Mesenchymal stem cell (in vitro differentiated cells and primary cell): ENCODE data around the gene DHX16.

Source experiments
- DNase-seq: peaks from one replicate; pipeline ENCODE4 v3.0.0-alpha.2; 2013
- H2AFZ ChIP-seq: one replicate; pipeline ENCODE4 v1.6.1; 2013; ENCODE audit warnings: low read depth, mild to moderate bottlenecking, control low read depth, inconsistent platforms, low read length, moderate library complexity
- H2AK5ac ChIP-seq: 2 replicates; pipeline ENCODE4 v1.6.1; 2013; ENCODE audit warnings: low read length, moderate library complexity, mild to moderate bottlenecking, inconsistent platforms; ENCODE audit not compliant: severe bottlenecking
- H2BK120ac ChIP-seq: one replicate; pipeline ENCODE4 v1.6.1; 2013; ENCODE audit warnings: low read depth, mild to moderate bottlenecking, inconsistent platforms, low read length, moderate library complexity
- H2BK12ac ChIP-seq, 2 experiments: one replicate each; pipeline ENCODE4 v1.6.1; 2013; ENCODE audit warnings: inconsistent platforms in 2 of 2, low read length in 2 of 2, mild to moderate bottlenecking in 2 of 2, moderate library complexity in 2 of 2, control low read depth in 1 of 2
- H2BK15ac ChIP-seq: one replicate; pipeline ENCODE4 v1.6.1; 2013; ENCODE audit warnings: mild to moderate bottlenecking, low read depth, inconsistent platforms; ENCODE audit not compliant: poor library complexity, severe bottlenecking
- H2BK5ac ChIP-seq: 2 replicates; pipeline ENCODE4 v1.6.1; 2013; ENCODE audit warnings: low read depth, mild to moderate bottlenecking, low read length, control low read depth, inconsistent platforms; ENCODE audit not compliant: poor library complexity, severe bottlenecking
- H3K14ac ChIP-seq, 2 experiments: one replicate each; pipeline ENCODE4 v1.6.1; 2013; ENCODE audit warnings: inconsistent platforms in 2 of 2, low read length in 2 of 2, control low read depth in 1 of 2, mild to moderate bottlenecking in 1 of 2, moderate library complexity in 1 of 2
- H3K18ac ChIP-seq, 2 experiments: one replicate each; pipeline ENCODE4 v1.6.1; 2013; ENCODE audit warnings: inconsistent platforms in 2 of 2, low read length in 2 of 2, control low read depth in 1 of 2, low read depth in 1 of 2, mild to moderate bottlenecking in 1 of 2
- H3K23ac ChIP-seq, 2 experiments: one replicate each; pipeline ENCODE4 v1.6.1; 2013; ENCODE audit warnings: inconsistent platforms in 2 of 2, low read length in 2 of 2, mild to moderate bottlenecking in 2 of 2, moderate library complexity in 2 of 2, control low read depth in 1 of 2
- H3K27ac ChIP-seq: 2 replicates; pipeline ENCODE4 v1.5.1; 2013; ENCODE audit warnings: mild to moderate bottlenecking, moderate library complexity, low read length, control low read depth, inconsistent platforms; ENCODE audit not compliant: poor library complexity, severe bottlenecking
- H3K27me3 ChIP-seq, 2 experiments: 2 replicates each; pipeline versions ENCODE4 v1.6.1 to v1.7.0; 2013; ENCODE audit warnings: low read length in 2 of 2, mild to moderate bottlenecking in 2 of 2, moderate library complexity in 2 of 2, control low read depth in 1 of 2, inconsistent platforms in 1 of 2; ENCODE audit not compliant: control insufficient read depth in 1 of 2, insufficient read depth in 1 of 2
- H3K36me3 ChIP-seq, 2 experiments: 2 replicates each; pipeline versions ENCODE4 v1.6.1 to v1.7.0; 2013; ENCODE audit warnings: low read length in 2 of 2, control low read depth in 1 of 2, inconsistent platforms in 1 of 2, low read depth in 1 of 2, mild to moderate bottlenecking in 1 of 2; ENCODE audit not compliant: insufficient read depth in 2 of 2, control insufficient read depth in 1 of 2
- H3K4ac ChIP-seq, 2 experiments: one replicate each; pipeline ENCODE4 v1.6.1; 2013; ENCODE audit warnings: inconsistent platforms in 2 of 2, low read length in 2 of 2, mild to moderate bottlenecking in 2 of 2, moderate library complexity in 2 of 2, control low read depth in 1 of 2, low read depth in 1 of 2
- H3K4me1 ChIP-seq: 2 replicates; pipeline ENCODE4 v1.6.1; 2013; ENCODE audit warnings: low read depth, low read length, control low read depth; ENCODE audit not compliant: control insufficient read depth, insufficient read depth
- H3K4me2 ChIP-seq: 2 replicates; pipeline ENCODE4 v1.6.1; 2013; ENCODE audit warnings: low read length, mild to moderate bottlenecking, inconsistent platforms; ENCODE audit not compliant: poor library complexity, severe bottlenecking
- H3K4me3 ChIP-seq, 2 experiments: 2 replicates each; pipeline versions ENCODE4 v1.5.1 to v1.7.0; 2013; ENCODE audit warnings: low read length in 2 of 2, mild to moderate bottlenecking in 2 of 2, control low read depth in 1 of 2, low read depth in 1 of 2; ENCODE audit not compliant: insufficient read depth in 1 of 2
- H3K79me1 ChIP-seq: replicated peaks from 2 replicates; pipeline ENCODE4 v1.6.1; 2013; ENCODE audit warnings: mild to moderate bottlenecking, control low read depth, low read length, inconsistent platforms; ENCODE audit not compliant: poor library complexity, severe bottlenecking
- H3K9ac ChIP-seq: 2 replicates; pipeline ENCODE4 v1.7.0; 2013; ENCODE audit warnings: mild to moderate bottlenecking, low read length, moderate library complexity
- H3K9me3 ChIP-seq: 2 replicates; pipeline ENCODE4 v1.7.0; 2013; ENCODE audit warnings: mild to moderate bottlenecking, low read length; ENCODE audit not compliant: control insufficient read depth
- H4K8ac ChIP-seq: one replicate; pipeline ENCODE4 v1.6.1; 2013; ENCODE audit warnings: inconsistent platforms, mild to moderate bottlenecking, low read length, moderate library complexity
- H4K91ac ChIP-seq: one replicate; pipeline ENCODE4 v1.6.1; 2013; ENCODE audit warnings: mild to moderate bottlenecking, low read length, inconsistent platforms
- WGBS: methylation state at CpG from one replicate; pipeline ENCODE4 v1.1.7; 2013; ENCODE audit warnings: mixed read lengths; 5-methylcytosine and 5-hydroxymethylcytosine counted together

Gene DHX16

GRCh38 chr6:30614843-30615218, 58.0 kb downstream of the DHX16 start:
- Histone ChIP-seq H2AK5ac (no peak overlapping the region), H3K4me2 (peak overlapping the region; percentile 72), H3K27ac (peak overlapping the region; percentile 97), H4K91ac (no peak overlapping the region), H3K9ac (peak overlapping the region; percentile 100), H3K4me3 (peak overlapping the region in 1 of 2 experiments; percentile 97), H3K36me3 (peaks cover 7 to 37% of the 10 kb centered on the region in 2 experiments), H2BK120ac (no peak overlapping the region), H2BK5ac (no peak overlapping the region), H3K27me3 (no peaks in the 10 kb centered on the region), H3K18ac (no peak overlapping the region), H2BK12ac (no peak overlapping the region), H3K9me3 (no peaks in the 10 kb centered on the region), H3K79me1 (peaks cover 7% of the 10 kb centered on the region), H3K4me1 (peaks cover 7% of the 10 kb centered on the region), H4K8ac (no peak overlapping the region), H3K23ac (no peak overlapping the region), H2BK15ac (no peak overlapping the region), H3K4ac (no peak overlapping the region), H3K14ac (no peak overlapping the region), H2AFZ (no peak overlapping the region)
- WGBS, result no CpG with 5 or more reads among the region's 6 CpGs
- peak; percentile 98 for DNase-seq

GRCh38 chr6:30614044-30614842, 58.6 kb downstream of the DHX16 start:
- no peak overlapping the region for H2BK120ac ChIP-seq
- H3K14ac ChIP-seq, result no peak overlapping the region
- H3K4me2 ChIP-seq, result peak overlapping the region; percentile 72
- H3K4me1 ChIP-seq, result peaks cover 7% of the 10 kb centered on the region
- H3K4ac ChIP-seq, result no peak overlapping the region
- peak overlapping the region in 1 of 2 experiments; percentile 73 for H3K18ac ChIP-seq
- H3K9me3 ChIP-seq, result no peaks in the 10 kb centered on the region
- peak overlapping the region; percentile 100 for H3K9ac ChIP-seq
- DNase-seq, result no peak
- no peaks in the 10 kb centered on the region for H3K27me3 ChIP-seq
- H4K8ac ChIP-seq, result peak overlapping the region; percentile 36
- no peak overlapping the region for H4K91ac ChIP-seq
- peaks cover 1% of the 10 kb centered on the region for H3K79me1 ChIP-seq
- H2BK12ac ChIP-seq, result no peak overlapping the region
- H3K4me3 ChIP-seq, result peak overlapping the region in 1 of 2 experiments; percentile 97
- no peak overlapping the region for H3K23ac ChIP-seq
- no peak overlapping the region for H2BK15ac ChIP-seq
- peak overlapping the region; percentile 74 for H2AK5ac ChIP-seq
- H3K27ac ChIP-seq, result peak overlapping the region; percentile 97
- WGBS, result 76% methylated on average over 7 of the region's 8 CpGs
- peaks cover 4 to 37% of the 10 kb centered on the region in 2 experiments for H3K36me3 ChIP-seq
- H2BK5ac ChIP-seq, result peak overlapping the region; percentile 63
- no peak overlapping the region for H2AFZ ChIP-seq

- H2AFZ ChIP-seq, result no peak overlapping the region
- H3K9me3 ChIP-seq, result no peaks in the 10 kb centered on the region
- H3K36me3 ChIP-seq, result peaks cover 9 to 43% of the 10 kb centered on the region in 2 experiments
- H3K27ac ChIP-seq, result peak overlapping the region; percentile 97
- peak overlapping the region; percentile 100 for H3K9ac ChIP-seq
- no peak overlapping the region for H2BK5ac ChIP-seq
- H3K18ac ChIP-seq, result no peak overlapping the region
- peaks cover 9% of the 10 kb centered on the region for H3K79me1 ChIP-seq
- H3K27me3 ChIP-seq, result no peaks in the 10 kb centered on the region
- no peak overlapping the region for H3K4ac ChIP-seq
- no peak overlapping the region for H2AK5ac ChIP-seq
- H3K14ac ChIP-seq, result no peak overlapping the region
- DNase-seq, result peak; percentile 36
- peaks cover 7% of the 10 kb centered on the region for H3K4me1 ChIP-seq
- no peak overlapping the region for H3K4me2 ChIP-seq
- no peak overlapping the region for H2BK120ac ChIP-seq
- H3K23ac ChIP-seq, result no peak overlapping the region
- H4K8ac ChIP-seq, result no peak overlapping the region
- H4K91ac ChIP-seq, result no peak overlapping the region
- H2BK12ac ChIP-seq, result no peak overlapping the region
- peak overlapping the region in 1 of 2 experiments; percentile 97 for H3K4me3 ChIP-seq
- H2BK15ac ChIP-seq, result no peak overlapping the region
These were observed 59.4 kb downstream of the DHX16 start for GRCh38 chr6:30613251-30614043.

- H2BK12ac ChIP-seq, result no peak overlapping the region
- no peaks in the 10 kb centered on the region for H3K9me3 ChIP-seq
- H3K27me3 ChIP-seq, result no peaks in the 10 kb centered on the region
- H3K18ac ChIP-seq, result no peak overlapping the region
- peak; percentile 57 for DNase-seq
- H3K27ac ChIP-seq, result peak overlapping the region; percentile 97
- peaks cover 9 to 50% of the 10 kb centered on the region in 2 experiments for H3K36me3 ChIP-seq
- H4K91ac ChIP-seq, result no peak overlapping the region
- no peak overlapping the region for H2BK15ac ChIP-seq
- H3K14ac ChIP-seq, result no peak overlapping the region
- no peak overlapping the region for H4K8ac ChIP-seq
- no peak overlapping the region for H2BK120ac ChIP-seq
- peaks cover 7% of the 10 kb centered on the region for H3K4me1 ChIP-seq
- peak overlapping the region; percentile 78 for H2AK5ac ChIP-seq
- H2BK5ac ChIP-seq, result no peak overlapping the region
- H3K4me2 ChIP-seq, result no peak overlapping the region
- no peak overlapping the region for H2AFZ ChIP-seq
- H3K4ac ChIP-seq, result no peak overlapping the region
- WGBS, result 83% methylated on average over 5 of the region's 6 CpGs
- no peak overlapping the region for H3K23ac ChIP-seq
- no peak overlapping the region for H3K4me3 ChIP-seq
- H3K79me1 ChIP-seq, result peaks cover 11% of the 10 kb centered on the region
- H3K9ac ChIP-seq, result peak overlapping the region; percentile 100
These were observed 60.0 kb downstream of the DHX16 start for GRCh38 chr6:30612687-30613248.
